B cell (primary cell): ENCODE results near the gene C19orf53. TPM values are rescaled to one million over a fixed set of nuclear protein-coding genes. Genes with fewer than 3 reads are reported as not detected.

Source experiments
- ATAC-seq: fragments of 200-7000 bp; cut with Tn5 transposase; one replicate; pipeline ENCODE4 v1.10.0; 2021; ENCODE audit warnings: low read depth, mild to moderate bottlenecking, moderate number of reproducible peaks, moderate library complexity
- CTCF ChIA-PET: fragments of 350-600 bp; sonication (Branson Sonifier 250); formaldehyde crosslinking; loops from one replicate; lab custom pipeline; 2021; ENCODE audit warnings: antibody characterized with exemption, inconsistent platforms; lab: Charles Lee
- POLR2A ChIA-PET: fragments of 350-600 bp; sonication (Branson Sonifier 250); formaldehyde crosslinking; loops from one replicate; lab custom pipeline; 2021; ENCODE audit warnings: antibody characterized with exemption; lab: Charles Lee
- DNase-seq: peaks from one replicate; pipeline ENCODE4 v3.0.0; 2013
- H2AFZ ChIP-seq: 2 replicates; pipeline ENCODE4 v1.6.1; 2012; ENCODE audit warnings: mild to moderate bottlenecking, low read depth, low read length; ENCODE audit not compliant: insufficient read depth, poor library complexity, severe bottlenecking
- H3K27ac ChIP-seq, 2 donors: 1 replicate in 1 of 2; 2 replicates in 1 of 2; pipeline ENCODE4 v1.5.1; 2012 to 2013; ENCODE audit warnings: low read length in 2 of 2, mild to moderate bottlenecking in 2 of 2, moderate library complexity in 1 of 2
- H3K27me3 ChIP-seq, 4 experiments: fragments of 200-600 bp in 1 of 4; sonication (generic) in 1 of 4; replicated peaks in 1 of 4; 1 replicate in 2 of 4; 2 replicates in 2 of 4; pipeline versions ENCODE4 v1.6.1 to v1.7.0; 2013 to 2016; ENCODE audit warnings: low read length in 3 of 4, mild to moderate bottlenecking in 2 of 4, mixed read lengths in 1 of 4, moderate library complexity in 1 of 4; ENCODE audit not compliant: insufficient read depth in 4 of 4, control insufficient read depth in 3 of 4; ENCODE audit errors: control extremely low read depth in 1 of 4
- H3K36me3 ChIP-seq, 2 experiments: replicated peaks in 1 of 2; 1 replicate in 1 of 2; 2 replicates in 1 of 2; pipeline versions ENCODE4 v1.6.1 to v1.7.1; 2013; ENCODE audit warnings: low read length in 1 of 2; ENCODE audit not compliant: insufficient read depth in 2 of 2, control insufficient read depth in 1 of 2; ENCODE audit errors: control extremely low read depth in 1 of 2, extremely low read depth in 1 of 2
- H3K4me1 ChIP-seq, 2 donors: fragments of 200-600 bp in 1 of 2; sonication (generic) in 1 of 2; 1 replicate in 1 of 2; 2 replicates in 1 of 2; pipeline versions ENCODE4 v1.5.1 to v1.6.1; 2013 to 2017; ENCODE audit warnings: low read length in 2 of 2; ENCODE audit not compliant: control insufficient read depth in 2 of 2, insufficient read depth in 2 of 2
- H3K4me2 ChIP-seq: replicated peaks from 2 replicates; pipeline ENCODE3; 2012; ENCODE audit warnings: mild to moderate bottlenecking, low read depth, low read length; ENCODE audit not compliant: poor library complexity, severe bottlenecking
- H3K4me3 ChIP-seq, 5 experiments: fragments of 200-600 bp in 1 of 5; sonication (generic) in 1 of 5; 1 replicate in 3 of 5; 2 replicates in 2 of 5; pipeline versions ENCODE4 v1.5.1 to v1.7.0; 2011 to 2016; ENCODE audit warnings: low read length in 4 of 5, mild to moderate bottlenecking in 4 of 5, low read depth in 2 of 5, control low read depth in 1 of 5, moderate library complexity in 1 of 5; ENCODE audit not compliant: insufficient read depth in 1 of 5; ENCODE audit errors: control extremely low read depth in 1 of 5, extremely low read depth in 1 of 5
- H3K79me2 ChIP-seq: fragments of 200-600 bp; sonication (generic); one replicate; pipeline ENCODE4 v1.6.0; 2016; ENCODE audit warnings: low read length; ENCODE audit not compliant: control insufficient read depth, insufficient read depth
- H3K9ac ChIP-seq: fragments of 200-600 bp; sonication (generic); 2 replicates; pipeline ENCODE4 v1.6.1; 2017; ENCODE audit warnings: mild to moderate bottlenecking, low read length, moderate library complexity
- H3K9me3 ChIP-seq, 3 donors: one replicate each; pipeline versions ENCODE4 v1.6.1 to v1.7.1; 2013; ENCODE audit warnings: low read length in 2 of 3; ENCODE audit not compliant: control insufficient read depth in 2 of 3, insufficient read depth in 1 of 3; ENCODE audit errors: control extremely low read depth in 1 of 3
- H4K20me1 ChIP-seq: 2 replicates; pipeline ENCODE4 v1.6.0; 2012; ENCODE audit warnings: mild to moderate bottlenecking, low read length; ENCODE audit not compliant: insufficient read depth, control insufficient read depth, poor library complexity, severe bottlenecking
- H3K27ac Mint-ChIP-seq: one replicate; pipeline ENCODE4 v1.8.0; 2021; ENCODE audit warnings: mixed read lengths
- H3K27me3 Mint-ChIP-seq: one replicate; pipeline ENCODE4 v1.8.0; 2021; ENCODE audit warnings: mixed read lengths
- H3K4me1 Mint-ChIP-seq: one replicate; pipeline ENCODE4 v1.8.0; 2021; ENCODE audit warnings: mixed read lengths
- H3K4me3 Mint-ChIP-seq: one replicate; pipeline ENCODE4 v1.8.0; 2021; ENCODE audit warnings: mixed read lengths
- H3K9me3 Mint-ChIP-seq: one replicate; pipeline ENCODE4 v1.8.0; 2022; ENCODE audit warnings: mixed read lengths; ENCODE audit not compliant: insufficient read depth
- CTCF ChIP-seq: fragments of 200-600 bp; IDR thresholded peaks from one replicate; pipeline ENCODE4 v1.8.0; 2022; ENCODE audit warnings: antibody characterized with exemption, mild to moderate bottlenecking
- EZH2 ChIP-seq: IDR thresholded peaks from 2 replicates; pipeline ENCODE4 v1.6.1; 2012; ENCODE audit warnings: borderline replicate concordance, low read depth, mild to moderate bottlenecking, moderate library complexity, low read length; ENCODE audit not compliant: insufficient read depth, poor library complexity, severe bottlenecking
- WGBS: methylation state at CpG from one replicate; pipeline ENCODE4 v1.1.5; 2013; ENCODE audit warnings: missing lambda C conversion rate; ENCODE audit not compliant: insufficient coverage; 5-methylcytosine and 5-hydroxymethylcytosine counted together
- intact Hi-C: fragments of 100-400 bp; cut with micrococcal nuclease; formaldehyde crosslinking; loops from one replicate; pipeline ENCODE4 v1.10.0; 2022
- polyA plus RNA-seq: library from polyadenylated mRNA; depleted of rRNA; stranded (reverse); fragments of >200 nt; gene quantifications from 2 replicates; pipeline ENCODE4 v1.2.3, GENCODE V29; 2012
- total RNA-seq, 2 donors: library from RNA; stranded (reverse); fragments of 120-200 nt in 1 of 2; gene quantifications; 1 replicate in 1 of 2; 2 replicates in 1 of 2; pipeline versions ENCODE4 v1.2.3 to v1.2.4, GENCODE V29; 2013 to 2022

The C19orf53 gene
- total and polyA plus RNA-seq, 2 donors (not counting 1 experiment from before 2014, with no cell fraction given): 62.5 to 110 TPM

- peaks cover 18% of the 10 kb centered on the region for H3K4me1 Mint-ChIP-seq
- ChIA-PET CTCF (interaction anchor here (0.6 to 2.0 kb wide), 3 partner anchors 18 to 661 kb away, joined by 3 to 4 read pairs (median 4); no protein-coding TSS in a partner anchor), POLR2A (interaction anchor here (0.6 to 1.6 kb wide), 2 partner anchors 8 to 586 kb away, joined by 7 to 14 read pairs; partner anchors contain the start of gene C19orf53)
- intact Hi-C loops: no loop called here
- Histone ChIP-seq H3K79me2 (peaks cover 9% of the 10 kb centered on the region), H3K4me2 (peak overlapping the region; percentile 88), H3K9ac (peak overlapping the region; percentile 83), H3K27me3 (peaks cover 0 to 6% (median 0%) of the 10 kb centered on the region in 4 experiments), H3K4me1 (peaks cover 11 to 19% of the 10 kb centered on the region in 2 donors), H3K27ac (no peak overlapping the region), H3K4me3 (peak overlapping the region; percentile 44 to 79 (median 60)), H4K20me1 (no peaks in the 10 kb centered on the region), H2AFZ (peak overlapping the region; percentile 74), H3K36me3 (peaks cover 0 to 16% of the 10 kb centered on the region in 2 experiments), H3K9me3 (peaks cover 0 to 7% (median 0%) of the 10 kb centered on the region in 3 donors)
- H3K27me3 Mint-ChIP-seq: no peaks in the 10 kb centered on the region
- no peak for ATAC-seq
- 78% methylated on average over 19 of the region's 19 CpGs for WGBS
- peak overlapping the region; percentile 87 for H3K4me3 Mint-ChIP-seq
- TF ChIP-seq EZH2: no peak
- TF ChIP-seq CTCF: no peak
- DNase-seq: no peak
- H3K9me3 Mint-ChIP-seq: no peaks in the 10 kb centered on the region
- H3K27ac Mint-ChIP-seq: peak overlapping the region; percentile 76
Observed at GRCh38 chr19:13765395-13766094, 8.7 kb upstream of the C19orf53 start.

DNA sequence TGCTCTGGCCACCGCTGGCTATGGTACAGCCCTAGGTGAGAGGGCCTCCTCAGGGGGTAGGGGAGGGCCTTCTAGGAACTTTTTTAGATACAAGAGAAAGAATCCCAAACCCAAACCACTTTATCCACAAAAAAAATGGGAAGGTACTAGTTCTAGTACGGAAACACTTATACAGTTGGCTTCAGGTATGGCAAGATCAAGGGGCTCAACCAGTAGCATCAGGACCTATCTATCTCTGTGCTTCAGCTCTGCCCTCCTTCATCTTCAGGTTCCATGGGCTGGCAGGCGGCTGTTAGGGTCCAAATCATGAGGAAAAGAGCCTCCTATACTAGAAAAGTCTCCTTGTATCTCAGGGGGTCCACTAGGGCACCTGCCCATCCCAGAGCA is 8.2 kb upstream of the C19orf53 start:
- Mint-ChIP-seq H3K27me3 (no peaks in the 10 kb centered on the region), H3K9me3 (no peaks in the 10 kb centered on the region), H3K4me1 (peaks cover 18% of the 10 kb centered on the region), H3K27ac (no peak overlapping the region), H3K4me3 (peak overlapping the region; percentile 87)
- no peak for DNase-seq
- TF ChIP-seq CTCF: no peak
- TF ChIP-seq EZH2: no peak
- Histone ChIP-seq H3K9ac (no peak overlapping the region), H3K4me1 (peaks cover 11 to 19% of the 10 kb centered on the region in 2 donors), H3K4me2 (peak overlapping the region; percentile 88), H3K4me3 (no peak overlapping the region), H3K36me3 (peaks cover 0 to 15% of the 10 kb centered on the region in 2 experiments), H2AFZ (no peak overlapping the region), H3K27ac (no peak overlapping the region), H3K27me3 (peaks cover 0 to 6% (median 0%) of the 10 kb centered on the region in 4 experiments), H4K20me1 (no peaks in the 10 kb centered on the region), H3K9me3 (peaks cover 0 to 7% (median 0%) of the 10 kb centered on the region in 3 donors), H3K79me2 (peaks cover 9% of the 10 kb centered on the region)
- ATAC-seq: no peak
- CTCF ChIA-PET: no interaction called here
- intact Hi-C loops: no loop called here
- WGBS: 100% methylated on average over 2 of the region's 3 CpGs
- POLR2A ChIA-PET: no interaction called here
